Measurements from ENCODE around the gene TBC1D9.

The TBC1D9 gene

GRCh38 chr4:140626661-140627376, 129.4 kb downstream of the TBC1D9 start:
- Mint-ChIP-seq H3K27me3 (ENCODE audit: low read depth, poor library complexity) (no peaks in the 10 kb centered on the region), H3K9me3 (no peaks in the 10 kb centered on the region), H3K36me3 (ENCODE audit: low read depth) (peaks cover 39% of the 10 kb centered on the region), H3K4me1 (no peaks in the 10 kb centered on the region), H3K27ac (no peak overlapping the region), H3K4me3 (no peak overlapping the region)
- TF ChIP-seq CTCF (IDR thresholded peaks at IDR 0.05) = no peak
- DNase-seq = no peak

GRCh38 chr4:140622333-140622958, 133.7 kb downstream of the TBC1D9 start:
- TF ChIP-seq CTCF (IDR thresholded peaks at IDR 0.05) = no peak
- H3K4me3 Mint-ChIP-seq = no peak overlapping the region
- no peak overlapping the region for H3K27ac Mint-ChIP-seq
- no peaks in the 10 kb centered on the region for H3K4me1 Mint-ChIP-seq
- no peak for DNase-seq
- no peaks in the 10 kb centered on the region for H3K27me3 Mint-ChIP-seq (ENCODE audit: low read depth, poor library complexity)
- H3K9me3 Mint-ChIP-seq = no peaks in the 10 kb centered on the region
- peaks cover 27% of the 10 kb centered on the region for H3K36me3 Mint-ChIP-seq (ENCODE audit: low read depth)

GRCh38 chr4:140621161-140621560, 135.0 kb downstream of the TBC1D9 start:
- peaks cover 23% of the 10 kb centered on the region for H3K36me3 Mint-ChIP-seq (ENCODE audit: low read depth)
- no peaks in the 10 kb centered on the region for H3K27me3 Mint-ChIP-seq (ENCODE audit: low read depth, poor library complexity)

DNA sequence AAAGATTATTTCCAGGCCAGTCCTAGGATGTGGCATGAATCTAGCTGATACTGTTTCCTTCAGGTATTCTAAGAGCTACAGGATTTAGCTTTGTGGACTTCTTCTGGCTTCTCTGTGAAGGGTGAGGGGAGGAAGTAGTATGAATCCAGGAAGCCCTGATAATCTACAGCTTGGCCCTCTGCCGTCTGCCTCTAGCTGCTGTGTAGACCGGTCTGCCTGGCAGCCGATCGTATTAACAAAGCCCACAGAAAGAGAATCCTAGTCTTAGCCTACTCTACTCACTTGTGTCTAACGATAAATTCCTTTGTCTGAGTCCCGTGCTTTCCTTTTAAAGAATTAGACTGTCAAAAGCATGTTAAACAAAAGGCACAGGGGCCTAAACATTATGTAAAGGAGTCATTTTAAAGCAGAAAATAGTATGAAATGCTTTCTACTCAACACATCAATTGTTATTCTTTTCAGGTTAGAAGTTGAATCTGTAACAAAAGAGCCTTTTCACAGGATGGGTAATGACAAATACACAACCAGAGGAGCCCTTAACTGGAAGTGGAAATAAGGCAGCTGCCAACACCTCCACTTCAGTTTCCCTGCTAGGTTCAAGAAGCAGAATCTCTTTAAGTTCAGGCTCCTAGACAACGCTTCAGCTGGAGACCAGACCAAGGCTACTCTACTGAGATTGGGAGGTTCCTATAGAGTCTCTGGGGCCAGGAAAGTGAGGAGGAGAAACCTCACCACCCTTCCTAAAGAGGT, 138.5 kb downstream of the TBC1D9 start:
- H3K9me3 Mint-ChIP-seq = no peaks in the 10 kb centered on the region
- H3K36me3 Mint-ChIP-seq (ENCODE audit: low read depth) = peaks cover 2% of the 10 kb centered on the region
- no peak for DNase-seq
- no peak overlapping the region for H3K4me3 Mint-ChIP-seq
- no peak overlapping the region for H3K27ac Mint-ChIP-seq
- TF ChIP-seq CTCF (IDR thresholded peaks at IDR 0.05) = no peak
- H3K4me1 Mint-ChIP-seq = no peaks in the 10 kb centered on the region
- H3K27me3 Mint-ChIP-seq (ENCODE audit: low read depth, poor library complexity) = peaks cover 3% of the 10 kb centered on the region

More at GRCh38 chr4:140621161-140621560, 135.0 kb downstream of the TBC1D9 start:
- TF ChIP-seq CTCF (IDR thresholded peaks at IDR 0.05) = no peak
- no peak for DNase-seq
- no peak overlapping the region for H3K27ac Mint-ChIP-seq
- H3K9me3 Mint-ChIP-seq = no peaks in the 10 kb centered on the region
- no peak overlapping the region for H3K4me3 Mint-ChIP-seq
- H3K4me1 Mint-ChIP-seq = no peaks in the 10 kb centered on the region

- TF ChIP-seq CTCF (IDR thresholded peaks at IDR 0.05) = no peak
- Mint-ChIP-seq H3K9me3 (no peaks in the 10 kb centered on the region), H3K4me1 (no peaks in the 10 kb centered on the region), H3K27ac (no peak overlapping the region), H3K36me3 (ENCODE audit: low read depth) (no peaks in the 10 kb centered on the region), H3K27me3 (ENCODE audit: low read depth, poor library complexity) (peaks cover 7% of the 10 kb centered on the region), H3K4me3 (no peak overlapping the region)
- no peak for DNase-seq
Measured at GRCh38 chr4:140615451-140615850, 140.7 kb downstream of the TBC1D9 start.
